Measurements from ENCODE around the gene GPBP1L1. TPM values are rescaled to one million over a fixed set of nuclear protein-coding genes. Genes with fewer than 3 reads are reported as not detected.
"Not testable (repeated sequence)": the region's sequence is repeated elsewhere in the genome, so short reads cannot be mapped to it uniquely, and the experiment has no call there.

GPBP1L1 gene
- total and polyA plus RNA-seq, 2 donors (not counting 1 experiment from before 2014, with no cell fraction given) = 77.2 to 104 TPM

- TF ChIP-seq CTCF (conservative IDR thresholded peaks at IDR 0.05 in 1 of 2, IDR thresholded peaks at IDR 0.05 in 1 of 2; ENCODE audit: low read depth in 1 of 2, low read length in 2 of 2) = no peak
- no peak for TF ChIP-seq EZH2 (IDR thresholded peaks at IDR 0.05; ENCODE audit: low read length, missing control alignments)
- no peak overlapping the region for H3K9ac ChIP-seq (ENCODE audit: insufficient read depth, low read length)
- peak; percentile 12 to 50 for DNase-seq (ENCODE audit: low read depth in 2 of 2)
- no peaks in the 10 kb centered on the region for H4K20me1 ChIP-seq (ENCODE audit: control insufficient read depth, extremely low read depth, insufficient read depth, low read length)
- no peaks in the 10 kb centered on the region for H3K27me3 ChIP-seq (ENCODE audit: control insufficient read depth, insufficient read depth, low read length)
- H3K4me2 ChIP-seq (ENCODE audit: extremely low read depth, insufficient read depth, low read length) = no peak overlapping the region
- H2AFZ ChIP-seq (ENCODE audit: low read length) = no peak overlapping the region
- no peak overlapping the region for H3K4me3 ChIP-seq (replicated peaks in 1 of 4; ENCODE audit: control extremely low read depth in 1 of 4, insufficient read depth in 1 of 4, low read depth in 3 of 4, low read length in 4 of 4)
- H3K4me1 ChIP-seq (ENCODE audit: control insufficient read depth, extremely low read depth, insufficient read depth, low read length) = peaks cover 3% of the 10 kb centered on the region
- H3K27ac ChIP-seq (ENCODE audit: insufficient read depth, low read length) = no peak overlapping the region
- H3K79me2 ChIP-seq (ENCODE audit: control insufficient read depth, insufficient read depth, low read length) = no peaks in the 10 kb centered on the region
- H3K9me3 ChIP-seq (ENCODE audit: control insufficient read depth, insufficient read depth, low read depth, low read length) = no peaks in the 10 kb centered on the region
- H3K36me3 ChIP-seq (ENCODE audit: control insufficient read depth, insufficient read depth, low read length) = no peaks in the 10 kb centered on the region
These were observed 36.5 kb upstream of the GPBP1L1 start for GRCh38 chr1:45722809-45723208.

GRCh38 chr1:45721207-45721606, 34.9 kb upstream of the GPBP1L1 start:
- TF ChIP-seq CTCF (conservative IDR thresholded peaks at IDR 0.05 in 1 of 2, IDR thresholded peaks at IDR 0.05 in 1 of 2; ENCODE audit: low read depth in 1 of 2, low read length in 2 of 2) = no peak
- TF ChIP-seq EZH2 (IDR thresholded peaks at IDR 0.05; ENCODE audit: low read length, missing control alignments) = no peak
- Histone ChIP-seq H3K27ac (ENCODE audit: insufficient read depth, low read length) (no peak overlapping the region), H3K9ac (ENCODE audit: insufficient read depth, low read length) (no peak overlapping the region), H3K79me2 (ENCODE audit: control insufficient read depth, insufficient read depth, low read length) (no peaks in the 10 kb centered on the region), H2AFZ (ENCODE audit: low read length) (no peak overlapping the region), H3K27me3 (ENCODE audit: control insufficient read depth, insufficient read depth, low read length) (no peaks in the 10 kb centered on the region), H3K4me3 (replicated peaks in 1 of 4; ENCODE audit: control extremely low read depth in 1 of 4, insufficient read depth in 1 of 4, low read depth in 3 of 4, low read length in 4 of 4) (no peak overlapping the region), H3K4me2 (ENCODE audit: extremely low read depth, insufficient read depth, low read length) (no peak overlapping the region), H3K36me3 (ENCODE audit: control insufficient read depth, insufficient read depth, low read length) (no peaks in the 10 kb centered on the region), H3K4me1 (ENCODE audit: control insufficient read depth, extremely low read depth, insufficient read depth, low read length) (peaks cover 3% of the 10 kb centered on the region), H4K20me1 (ENCODE audit: control insufficient read depth, extremely low read depth, insufficient read depth, low read length) (no peaks in the 10 kb centered on the region), H3K9me3 (ENCODE audit: control insufficient read depth, insufficient read depth, low read depth, low read length) (no peaks in the 10 kb centered on the region)
- DNase-seq (ENCODE audit: low read depth in 2 of 2) = peak; percentile 35 to 72

- H2AFZ ChIP-seq (ENCODE audit: low read length) = no peak overlapping the region
- no peak overlapping the region for H3K4me2 ChIP-seq (ENCODE audit: extremely low read depth, insufficient read depth, low read length)
- H3K9me3 ChIP-seq (ENCODE audit: control insufficient read depth, insufficient read depth, low read depth, low read length) = no peaks in the 10 kb centered on the region
- H3K27me3 ChIP-seq (ENCODE audit: control insufficient read depth, insufficient read depth, low read length) = no peaks in the 10 kb centered on the region
- peaks cover 3% of the 10 kb centered on the region for H3K4me1 ChIP-seq (ENCODE audit: control insufficient read depth, extremely low read depth, insufficient read depth, low read length)
- H3K9ac ChIP-seq (ENCODE audit: insufficient read depth, low read length) = no peak overlapping the region
- H4K20me1 ChIP-seq (ENCODE audit: control insufficient read depth, extremely low read depth, insufficient read depth, low read length) = no peaks in the 10 kb centered on the region
- no peak for DNase-seq (ENCODE audit: low read depth in 2 of 2)
- no peak overlapping the region for H3K4me3 ChIP-seq (replicated peaks in 1 of 4; ENCODE audit: control extremely low read depth in 1 of 4, insufficient read depth in 1 of 4, low read depth in 3 of 4, low read length in 4 of 4)
- H3K79me2 ChIP-seq (ENCODE audit: control insufficient read depth, insufficient read depth, low read length) = no peaks in the 10 kb centered on the region
- H3K27ac ChIP-seq (ENCODE audit: insufficient read depth, low read length) = no peak overlapping the region
- H3K36me3 ChIP-seq (ENCODE audit: control insufficient read depth, insufficient read depth, low read length) = peaks cover 2% of the 10 kb centered on the region
- TF ChIP-seq CTCF (conservative IDR thresholded peaks at IDR 0.05 in 1 of 2, IDR thresholded peaks at IDR 0.05 in 1 of 2; ENCODE audit: low read depth in 1 of 2, low read length in 2 of 2) (no peak), EZH2 (IDR thresholded peaks at IDR 0.05; ENCODE audit: low read length, missing control alignments) (no peak)
These were observed 32.0 kb upstream of the GPBP1L1 start for GRCh38 chr1:45718289-45718688.

DNA sequence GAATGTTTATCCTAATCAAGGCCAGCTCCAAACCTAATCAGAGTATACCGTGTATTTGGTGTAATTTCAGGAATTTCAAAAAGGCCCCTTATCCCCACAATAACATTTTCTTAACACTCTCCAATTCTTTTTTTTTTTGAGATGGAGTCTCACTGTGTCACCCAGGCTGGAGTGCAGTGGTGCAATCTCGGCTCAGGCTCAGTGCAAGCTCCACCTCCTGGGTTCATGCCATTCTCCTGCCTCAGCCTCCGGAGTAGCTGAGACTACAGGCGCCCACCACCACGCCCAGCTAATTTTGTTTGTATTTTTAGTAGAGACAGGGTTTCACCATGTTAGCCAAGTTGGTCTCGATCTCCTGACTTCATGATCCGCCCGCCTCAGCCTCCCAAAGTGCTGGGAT, 31.1 kb upstream of the GPBP1L1 start:
- not testable (repeated sequence) for H3K27me3 ChIP-seq (ENCODE audit: control insufficient read depth, insufficient read depth, low read length); H3K4me2 ChIP-seq (ENCODE audit: extremely low read depth, insufficient read depth, low read length); H3K4me1 ChIP-seq (ENCODE audit: control insufficient read depth, extremely low read depth, insufficient read depth, low read length); H4K20me1 ChIP-seq (ENCODE audit: control insufficient read depth, extremely low read depth, insufficient read depth, low read length); H3K9ac ChIP-seq (ENCODE audit: insufficient read depth, low read length); H2AFZ ChIP-seq (ENCODE audit: low read length); H3K4me3 ChIP-seq (replicated peaks in 1 of 4; ENCODE audit: control extremely low read depth in 1 of 4, insufficient read depth in 1 of 4, low read depth in 3 of 4, low read length in 4 of 4); H3K36me3 ChIP-seq (ENCODE audit: control insufficient read depth, insufficient read depth, low read length); H3K27ac ChIP-seq (ENCODE audit: insufficient read depth, low read length); H3K79me2 ChIP-seq (ENCODE audit: control insufficient read depth, insufficient read depth, low read length); H3K9me3 ChIP-seq (ENCODE audit: control insufficient read depth, insufficient read depth, low read depth, low read length)
- peak in 1 of 2 donors; percentile 3 for DNase-seq (ENCODE audit: low read depth in 2 of 2)

All from fibroblast of lung (primary cell).